K562 (cell line): ENCODE results near the gene STAB2.

Experiments
- CTCF ChIP-seq, 3 experiments: IDR thresholded peaks in 2 of 3; conservative IDR thresholded peaks in 1 of 3; 2 replicates each; pipeline ENCODE4 v1.5.1; 2011 to 2012; ENCODE audit warnings: low read length in 3 of 3, mild to moderate bottlenecking in 3 of 3, control low read depth in 2 of 3, improper control_type of control experiment in 1 of 3, inconsistent platforms in 1 of 3, low read depth in 1 of 3, mixed read lengths in 1 of 3, moderate library complexity in 1 of 3; ENCODE audit not compliant: insufficient read depth in 2 of 3
- MAX ChIP-seq: sonication (generic); formaldehyde crosslinking; IDR thresholded peaks from 2 replicates; pipeline ENCODE4 v1.9.0; 2022; ENCODE audit warnings: mild to moderate bottlenecking, missing genetic modification reagents
- MYNN ChIP-seq, 2 experiments: sonication (generic); formaldehyde crosslinking in 1 of 2; IDR thresholded peaks; 2 replicates each; pipeline versions ENCODE4 v1.5.0 to v1.6.1; 2016 to 2020; ENCODE audit warnings: antibody characterized with exemption in 1 of 2, missing genetic modification reagents in 1 of 2
- NR2C2 ChIP-seq, 2 experiments: fragments of 200-800 bp in 1 of 2; sonication (Bioruptor generic) in 1 of 2; sonication (generic) in 1 of 2; formaldehyde crosslinking in 1 of 2; IDR thresholded peaks; 2 replicates each; pipeline versions ENCODE4 v1.6.1 to v1.8.0; 2016 to 2022; ENCODE audit warnings: mild to moderate bottlenecking in 1 of 2, missing compliant biosample characterization in 1 of 2, missing genetic modification characterization in 1 of 2, missing genetic modification reagents in 1 of 2
- POLR2AphosphoS5 ChIP-seq: IDR thresholded peaks from 2 replicates; pipeline ENCODE4 v1.6.1; 2011; ENCODE audit warnings: mild to moderate bottlenecking, low read depth, low read length, moderate library complexity; ENCODE audit not compliant: control insufficient read depth, insufficient read depth
- ZNF253 ChIP-seq: fragments of 250-450 bp; sonication (Bioruptor Pico); conservative IDR thresholded peaks from 2 replicates; pipeline ENCODE4 v1.6.1; 2021; ENCODE audit warnings: mild to moderate bottlenecking
- ZNF431 ChIP-seq: sonication (generic); formaldehyde crosslinking; IDR thresholded peaks from 2 replicates; pipeline ENCODE4 v1.8.0; 2022; ENCODE audit warnings: mild to moderate bottlenecking, missing genetic modification reagents
- TF ChIP-seq, protein P1 (sequence below): fragments of 250-450 bp; sonication (Bioruptor Pico); IDR thresholded peaks from 2 replicates; pipeline ENCODE4 v1.5.0; 2021; ENCODE audit warnings: mild to moderate bottlenecking, borderline replicate concordance

DNA sequence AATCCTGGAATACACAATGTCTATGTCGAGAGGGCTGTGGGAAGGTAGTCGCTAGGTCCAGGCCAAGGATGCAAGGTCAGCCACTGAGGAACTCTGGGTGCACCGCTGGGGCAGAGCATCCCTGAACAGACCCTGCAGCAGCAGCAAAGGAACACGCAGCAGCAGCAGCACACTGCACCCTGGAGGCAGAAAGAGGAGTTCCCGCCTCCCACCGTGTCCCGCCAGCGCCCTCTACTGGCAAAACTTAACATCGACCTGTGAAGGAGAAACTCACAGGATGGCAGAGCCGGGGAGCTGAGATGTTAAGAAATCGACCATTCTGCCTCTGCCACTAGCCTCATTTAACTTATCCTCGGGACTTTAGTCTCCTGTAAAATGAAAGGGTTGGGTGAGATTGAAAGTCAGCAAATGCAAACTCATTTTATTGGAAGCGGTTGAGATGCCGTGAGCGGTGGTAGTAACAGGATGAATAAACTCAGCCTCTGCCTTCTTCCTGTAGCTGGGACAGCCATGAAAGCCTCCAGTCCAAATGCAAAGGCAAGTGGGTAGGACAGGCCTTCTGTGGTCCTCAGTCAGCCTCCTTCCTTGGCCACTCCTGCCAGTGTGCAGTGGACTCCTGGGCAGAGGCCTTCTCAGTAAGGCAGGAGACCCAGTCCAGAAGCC lies 45.6 kb downstream of the STAB2 start:
- TF ChIP-seq, protein P1, sequence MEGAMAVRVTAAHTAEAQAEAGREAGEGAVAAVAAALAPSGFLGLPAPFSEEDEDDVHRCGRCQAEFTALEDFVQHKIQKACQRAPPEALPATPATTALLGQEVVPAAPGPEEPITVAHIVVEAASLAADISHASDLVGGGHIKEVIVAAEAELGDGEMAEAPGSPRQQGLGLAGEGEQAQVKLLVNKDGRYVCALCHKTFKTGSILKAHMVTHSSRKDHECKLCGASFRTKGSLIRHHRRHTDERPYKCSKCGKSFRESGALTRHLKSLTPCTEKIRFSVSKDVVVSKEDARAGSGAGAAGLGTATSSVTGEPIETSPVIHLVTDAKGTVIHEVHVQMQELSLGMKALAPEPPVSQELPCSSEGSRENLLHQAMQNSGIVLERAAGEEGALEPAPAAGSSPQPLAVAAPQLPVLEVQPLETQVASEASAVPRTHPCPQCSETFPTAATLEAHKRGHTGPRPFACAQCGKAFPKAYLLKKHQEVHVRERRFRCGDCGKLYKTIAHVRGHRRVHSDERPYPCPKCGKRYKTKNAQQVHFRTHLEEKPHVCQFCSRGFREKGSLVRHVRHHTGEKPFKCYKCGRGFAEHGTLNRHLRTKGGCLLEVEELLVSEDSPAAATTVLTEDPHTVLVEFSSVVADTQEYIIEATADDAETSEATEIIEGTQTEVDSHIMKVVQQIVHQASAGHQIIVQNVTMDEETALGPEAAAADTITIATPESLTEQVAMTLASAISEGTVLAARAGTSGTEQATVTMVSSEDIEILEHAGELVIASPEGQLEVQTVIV (CRISPR knock-in tag), result no peak
- TF ChIP-seq MAX (no peak), ZNF431 (CRISPR knock-in tag) (no peak), MYNN (IDR thresholded peaks at IDR 0.05) (no peak), MYNN (CRISPR knock-in tag; IDR thresholded peaks at IDR 0.05) (no peak), ZNF253 (CRISPR knock-in tag) (no peak), NR2C2 (CRISPR knock-in tag; IDR thresholded peaks at IDR 0.05) (no peak), NR2C2 (tag; IDR thresholded peaks at IDR 0.05) (no peak), CTCF (IDR thresholded peaks at IDR 0.05 in 2 of 3, conservative IDR thresholded peaks at IDR 0.05 in 1 of 3; ENCODE audit: insufficient read depth in 2 of 3, low read depth in 1 of 3, low read length in 3 of 3) (peak; percentile 99 to 100 (median 100)), POLR2AphosphoS5 (no peak)
